A549 treated with ZK216348 at 1 μM for 4 hours (cell line): ENCODE data around the gene MRPS9. TPM values are rescaled to one million over a fixed set of nuclear protein-coding genes. Genes with fewer than 3 reads are reported as not detected.

Experiments used
- total RNA-seq: library from RNA; stranded (reverse); fragments of 200-300 nt; extraction: Qiagen RNA extraction; gene quantifications from 5 replicates; pipeline ENCODE4 v1.2.3, GENCODE V29; 2022; ENCODE audit warnings: low read depth

The MRPS9 gene
- total RNA-seq = 30.3 to 38.3 TPM (median 31.8 TPM) in 5 replicates

GRCh38 chr2:105037572-105038382 is at the start of gene MRPS9:
TSS of gene MRPS9 (plus strand) at chr2:105038069. CDS start at chr2:105038093, 24 bp downstream.

Other genes with a start within 250 kb of the MRPS9 start
- 0.05 to 0.06 TPM in 2 of 5 replicates, not detected in the others for gene POU3F3, start 184.0 kb upstream of the MRPS9 start, total RNA-seq
- gene GPR45, start 203.7 kb downstream of the MRPS9 start, total RNA-seq = not detected in 5 replicates